Left ventricle myocardium inferior (tissue), 1 donor: ENCODE data around the gene IL13RA2. TPM values are rescaled to one million over a fixed set of nuclear protein-coding genes. Genes with fewer than 3 reads are reported as not detected.

Experiments used
- DNase-seq: peaks from one replicate; pipeline ENCODE4 v3.0.0-alpha.2; 2020
- H3K27ac ChIP-seq: fragments of 200-600 bp; replicated peaks from 2 replicates; pipeline ENCODE4 v1.8.0; 2021
- H3K27me3 ChIP-seq: fragments of 200-600 bp; 2 replicates; pipeline ENCODE4 v1.8.0; 2021; ENCODE audit warnings: low read depth
- H3K36me3 ChIP-seq: fragments of 200-600 bp; 2 replicates; pipeline ENCODE4 v1.8.0; 2021
- H3K4me1 ChIP-seq: fragments of 200-600 bp; 2 replicates; pipeline ENCODE4 v1.8.0; 2021
- H3K4me3 ChIP-seq: fragments of 200-600 bp; 2 replicates; pipeline ENCODE4 v1.8.0; 2021; ENCODE audit warnings: mild to moderate bottlenecking, moderate library complexity
- H3K9me3 ChIP-seq: fragments of 200-600 bp; replicated peaks from 2 replicates; pipeline ENCODE4 v1.8.0; 2021
- CTCF ChIP-seq: fragments of 200-600 bp; IDR thresholded peaks from 2 replicates; pipeline ENCODE4 v1.8.0; 2021; ENCODE audit warnings: antibody characterized with exemption, mild to moderate bottlenecking, borderline replicate concordance
- intact Hi-C: fragments of 100-400 bp; cut with micrococcal nuclease; formaldehyde crosslinking; loops from one replicate; pipeline ENCODE4 v1.11.0; 2022
- total RNA-seq: library from RNA; stranded (reverse); fragmentation: NEBNext Ultra II Directional; extraction: Animal tissue kit (Norgen Biotek cat#: 25700); gene quantifications from one replicate; pipeline ENCODE4 v1.2.1, GENCODE V29; 2021
- donor health status: DM: no; HTN: yes; CAD: no; lungs with severe emphysema.

Gene IL13RA2
- total RNA-seq, 1 donor from 2014 or later, result not detected

- intact Hi-C loops, result no loop called here
- H3K4me3 ChIP-seq, result no peak overlapping the region
- no peak for TF ChIP-seq CTCF
Observed at GRCh38 chrX:115053223-115053622, 35.8 kb upstream of the IL13RA2 start.

GRCh38 chrX:115047715-115048114 is 30.3 kb upstream of the IL13RA2 start:
- H3K27me3 ChIP-seq, result no peaks in the 10 kb centered on the region
- H3K4me1 ChIP-seq, result no peaks in the 10 kb centered on the region
- H3K27ac ChIP-seq, result no peak overlapping the region
- no peak for TF ChIP-seq CTCF
- no peaks in the 10 kb centered on the region for H3K36me3 ChIP-seq
- no peak overlapping the region for H3K4me3 ChIP-seq
- intact Hi-C loops, result no loop called here
- no peaks in the 10 kb centered on the region for H3K9me3 ChIP-seq
- no peak for DNase-seq

More at GRCh38 chrX:115053223-115053622, 35.8 kb upstream of the IL13RA2 start:
- Histone ChIP-seq H3K27ac (no peak overlapping the region), H3K36me3 (no peaks in the 10 kb centered on the region), H3K9me3 (no peaks in the 10 kb centered on the region), H3K4me1 (peaks cover 6% of the 10 kb centered on the region), H3K27me3 (no peaks in the 10 kb centered on the region)
- no peak for DNase-seq

GRCh38 chrX:115047181-115047580 is 29.8 kb upstream of the IL13RA2 start:
- H3K4me3 ChIP-seq, result no peak overlapping the region
- no peak for DNase-seq
- H3K4me1 ChIP-seq, result no peaks in the 10 kb centered on the region
- intact Hi-C loops, result no loop called here
- no peak overlapping the region for H3K27ac ChIP-seq
- H3K27me3 ChIP-seq, result no peaks in the 10 kb centered on the region
- no peak for TF ChIP-seq CTCF
- no peaks in the 10 kb centered on the region for H3K9me3 ChIP-seq
- no peaks in the 10 kb centered on the region for H3K36me3 ChIP-seq

- DNase-seq, result no peak
- H3K9me3 ChIP-seq, result no peaks in the 10 kb centered on the region
- no peaks in the 10 kb centered on the region for H3K27me3 ChIP-seq
- no peaks in the 10 kb centered on the region for H3K36me3 ChIP-seq
- TF ChIP-seq CTCF, result no peak
- no peak overlapping the region for H3K27ac ChIP-seq
- no peak overlapping the region for H3K4me3 ChIP-seq
- intact Hi-C loops, result no loop called here
- no peaks in the 10 kb centered on the region for H3K4me1 ChIP-seq
Observed at GRCh38 chrX:115040417-115040816, 23.0 kb upstream of the IL13RA2 start.

GRCh38 chrX:115038406-115038805 is 21.0 kb upstream of the IL13RA2 start:
- H3K27me3 ChIP-seq, result no peaks in the 10 kb centered on the region
- H3K4me3 ChIP-seq, result no peak overlapping the region
- H3K36me3 ChIP-seq, result no peaks in the 10 kb centered on the region
- no peaks in the 10 kb centered on the region for H3K9me3 ChIP-seq
- no peaks in the 10 kb centered on the region for H3K4me1 ChIP-seq
- intact Hi-C loops, result no loop called here
- H3K27ac ChIP-seq, result no peak overlapping the region
- TF ChIP-seq CTCF, result no peak
- DNase-seq, result no peak

GRCh38 chrX:115036029-115036428 is 18.6 kb upstream of the IL13RA2 start:
- intact Hi-C loops, result no loop called here
- H3K4me3 ChIP-seq, result no peak overlapping the region
- no peaks in the 10 kb centered on the region for H3K9me3 ChIP-seq
- DNase-seq, result no peak
- no peaks in the 10 kb centered on the region for H3K36me3 ChIP-seq
- no peaks in the 10 kb centered on the region for H3K27me3 ChIP-seq
- no peak for TF ChIP-seq CTCF
- no peaks in the 10 kb centered on the region for H3K4me1 ChIP-seq
- H3K27ac ChIP-seq, result no peak overlapping the region
